ENCODE data around the gene FAM81A. TPM values are rescaled to one million over a fixed set of nuclear protein-coding genes. Genes with fewer than 3 reads are reported as not detected.

FAM81A gene
- total RNA-seq = 10 to 100 TPM in 1 of 2 donors, 1 to 10 TPM in 1; 5.7 to 19.4 TPM
- 10 to 100 TPM; 23.9 to 24.8 TPM for polyA plus RNA-seq (ENCODE audit: insufficient read length in 2 of 2)
- long read RNA-seq, donor 1, transcript FAM81A-201 (9 exons, 3,465 nt) = major isoform, 6 of 7 reads
- long read RNA-seq, donor 1, partial matches to known transcripts = 0 of 7 reads
- long read RNA-seq, donor 1, other reads (novel, unspliced or antisense) = 0 of 7 reads
- long read RNA-seq, donor 2, partial matches to known transcripts = 0 of 4 reads
- long read RNA-seq, donor 2, other reads (novel, unspliced or antisense) = 0 of 4 reads
- long read RNA-seq, donor 3, partial matches to known transcripts = 0 of 1 reads
- long read RNA-seq, donor 3, other reads (novel, unspliced or antisense) = 0 of 1 reads
- long read RNA-seq, donor 4 = 0 reads

DNA sequence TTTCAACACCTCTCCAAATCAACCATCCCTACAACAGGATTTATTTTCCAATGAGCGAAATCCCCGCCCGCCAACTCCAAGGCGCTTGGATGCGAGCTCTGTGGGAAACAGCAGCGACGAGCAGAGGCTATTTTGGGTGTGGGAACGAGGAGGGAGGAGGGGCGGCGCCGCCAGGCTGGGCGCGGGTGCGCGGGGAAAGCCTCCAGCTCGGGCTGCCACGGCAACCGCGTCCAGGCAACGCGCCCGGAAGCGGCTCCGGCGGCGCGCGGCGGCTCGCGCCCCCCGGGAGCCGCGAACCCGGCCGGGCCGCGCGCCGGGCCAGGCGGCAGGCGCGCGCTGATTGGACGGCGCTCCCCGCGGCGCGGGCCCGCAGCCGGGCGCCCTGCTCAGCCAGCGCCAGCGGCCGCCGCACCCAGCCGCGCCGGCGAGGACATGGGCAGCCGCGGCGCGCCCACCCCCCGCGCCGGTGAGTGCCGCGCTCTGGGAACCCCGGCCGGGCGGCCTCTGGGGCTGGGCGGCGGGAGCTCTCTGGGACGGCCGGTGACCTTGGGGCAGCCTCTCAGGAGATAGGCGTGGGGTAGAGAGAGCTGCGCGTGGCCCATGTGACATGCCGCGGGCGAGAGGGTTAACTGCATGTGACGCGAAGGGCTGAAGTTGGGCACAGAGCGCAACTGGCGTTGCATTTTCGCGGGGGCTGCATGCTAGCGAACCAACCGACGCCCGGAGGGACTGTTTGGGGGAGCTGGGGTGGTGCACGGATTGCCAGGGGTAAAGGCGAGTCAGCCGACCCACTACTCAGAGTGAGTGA, at the start of gene FAM81A:
Gene FAM81A, plus strand, starts transcription at position 370 of the 808 bp plus-strand sequence. CDS start 20,441 bp downstream, outside the sequence.
- peak within 1 kb of the TSS; percentile 64 for H3K4me3 ChIP-seq (ENCODE audit: low read depth, low read length)
- peaks cover 4% of the 10 kb centered on the region for H3K27me3 ChIP-seq (ENCODE audit: control insufficient read depth, insufficient read depth, low read length)
- H3K36me3 ChIP-seq (ENCODE audit: control insufficient read depth, insufficient read depth, low read length) = peaks cover 4% of the 10 kb centered on the region
- peak; percentile 49 to 96 (median 80) for DNase-seq (ENCODE audit: low read depth in 4 of 6, low spot score in 6 of 6)
- WGBS (ENCODE audit: insufficient coverage) = under 1% methylated on average over 93 of the region's 96 CpGs
- no peaks in the 10 kb centered on the region for H3K9me3 ChIP-seq (ENCODE audit: control insufficient read depth, insufficient read depth, low read length)
- peaks cover 12% of the 10 kb centered on the region for H3K4me1 ChIP-seq (ENCODE audit: control insufficient read depth, insufficient read depth, low read length)
- H3K27ac ChIP-seq (ENCODE audit: low read depth, low read length) = no peak within 1 kb of the TSS

DNA sequence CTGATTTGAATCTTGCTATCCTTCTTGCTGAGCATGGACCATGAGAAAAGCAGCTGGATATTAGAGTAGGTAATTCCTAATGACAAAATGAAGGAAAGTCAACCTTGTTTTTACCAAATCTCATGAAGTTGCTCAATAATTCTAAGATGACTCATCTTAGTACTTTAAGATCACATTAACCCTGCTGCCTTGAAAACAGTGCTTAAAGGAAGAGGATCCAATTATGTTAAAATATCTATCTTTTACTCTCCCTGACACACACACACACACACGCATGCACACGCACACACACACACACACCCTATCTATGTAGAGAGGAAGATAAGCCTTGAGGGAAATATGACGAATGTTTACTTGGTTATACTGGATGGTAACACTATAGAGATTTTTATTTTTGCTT, 49.3 kb upstream of the FAM81A start:
- Histone ChIP-seq H3K9me3 (ENCODE audit: control insufficient read depth, insufficient read depth, low read length) (no peaks in the 10 kb centered on the region), H3K36me3 (ENCODE audit: control insufficient read depth, insufficient read depth, low read length) (no peaks in the 10 kb centered on the region), H3K4me3 (ENCODE audit: low read depth, low read length) (no peak overlapping the region), H3K4me1 (ENCODE audit: control insufficient read depth, insufficient read depth, low read length) (no peaks in the 10 kb centered on the region), H3K27me3 (ENCODE audit: control insufficient read depth, insufficient read depth, low read length) (no peaks in the 10 kb centered on the region), H3K27ac (ENCODE audit: low read depth, low read length) (no peak overlapping the region)
- no CpG with 5 or more reads among the region's 3 CpGs for WGBS (ENCODE audit: insufficient coverage)
- no peak for DNase-seq (ENCODE audit: low read depth in 4 of 6, low spot score in 6 of 6)

DNA sequence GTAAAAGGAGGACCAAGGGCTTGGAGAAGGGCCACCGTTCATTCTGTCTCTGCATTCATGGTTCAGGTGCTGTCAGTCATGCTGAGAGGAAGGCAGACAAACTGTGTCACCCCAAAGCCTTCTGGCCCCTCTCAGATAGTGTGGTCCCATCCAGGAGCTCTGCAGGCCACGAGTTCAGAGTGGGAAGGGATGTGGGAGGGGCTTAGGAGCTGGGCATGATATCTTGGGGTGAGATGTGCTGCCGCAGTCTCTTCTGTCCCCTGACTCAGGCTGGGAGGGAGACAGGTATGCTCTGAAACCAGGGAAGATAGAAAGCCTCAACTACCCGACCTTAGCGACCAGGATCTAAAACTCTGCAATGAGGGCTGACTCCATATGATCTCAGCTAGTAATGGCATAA, 45.7 kb upstream of the FAM81A start:
- no peaks in the 10 kb centered on the region for H3K36me3 ChIP-seq (ENCODE audit: control insufficient read depth, insufficient read depth, low read length)
- no peak for DNase-seq (ENCODE audit: low read depth in 4 of 6, low spot score in 6 of 6)
- no peak overlapping the region for H3K4me3 ChIP-seq (ENCODE audit: low read depth, low read length)

DNA sequence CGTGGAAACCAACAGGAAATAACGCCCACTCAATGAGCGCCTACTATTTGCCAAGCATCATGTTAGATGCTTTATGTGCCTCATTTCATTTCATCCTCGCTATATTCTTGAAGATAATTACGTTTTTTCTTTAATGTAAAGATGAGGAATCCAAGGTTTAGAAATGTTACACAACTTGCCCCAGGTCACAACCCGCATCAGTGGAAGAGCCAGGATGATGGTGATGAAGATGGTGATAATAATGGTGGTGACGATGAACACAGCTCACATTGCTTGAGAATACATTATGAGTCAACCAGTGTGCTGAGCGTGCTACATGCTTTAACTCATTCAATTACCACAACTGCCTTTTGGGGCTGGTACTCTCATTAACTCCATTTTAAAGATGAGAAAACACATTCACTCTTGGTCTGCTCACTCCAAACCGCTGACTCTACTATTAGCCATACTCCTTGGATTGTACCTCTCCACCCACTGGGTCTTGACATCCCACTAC, 43.8 kb upstream of the FAM81A start:
- no peak for DNase-seq (ENCODE audit: low read depth in 4 of 6, low spot score in 6 of 6)
- H3K36me3 ChIP-seq (ENCODE audit: control insufficient read depth, insufficient read depth, low read length) = no peaks in the 10 kb centered on the region

More for the DNA sequence above, 45.7 kb upstream of the FAM81A start:
- 71% methylated on average over 4 of the region's 5 CpGs for WGBS (ENCODE audit: insufficient coverage)
- H3K27ac ChIP-seq (ENCODE audit: low read depth, low read length) = no peak overlapping the region
- no peaks in the 10 kb centered on the region for H3K4me1 ChIP-seq (ENCODE audit: control insufficient read depth, insufficient read depth, low read length)
- no peaks in the 10 kb centered on the region for H3K27me3 ChIP-seq (ENCODE audit: control insufficient read depth, insufficient read depth, low read length)
- no peaks in the 10 kb centered on the region for H3K9me3 ChIP-seq (ENCODE audit: control insufficient read depth, insufficient read depth, low read length)

DNA sequence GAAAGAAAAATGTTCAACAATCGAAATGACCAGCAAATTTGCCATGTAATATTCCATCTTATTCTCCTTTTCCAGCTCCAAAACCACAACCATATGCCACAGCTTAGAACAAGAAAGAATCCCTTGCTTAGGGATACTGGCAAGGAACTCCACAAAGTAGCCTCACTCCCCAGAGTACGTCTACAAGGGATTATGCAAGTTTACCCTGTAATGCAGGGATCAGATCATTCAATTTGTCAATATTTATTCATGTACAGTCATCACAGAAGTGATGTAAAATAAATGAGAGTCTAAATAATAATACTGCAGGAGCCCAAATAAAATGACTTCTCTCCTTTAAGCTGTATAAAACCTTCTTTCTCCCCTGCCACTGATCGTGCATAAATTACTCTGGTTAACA, 41.8 kb upstream of the FAM81A start:
- no peaks in the 10 kb centered on the region for H3K9me3 ChIP-seq (ENCODE audit: control insufficient read depth, insufficient read depth, low read length)
- no peak overlapping the region for H3K27ac ChIP-seq (ENCODE audit: low read depth, low read length)
- no peaks in the 10 kb centered on the region for H3K27me3 ChIP-seq (ENCODE audit: control insufficient read depth, insufficient read depth, low read length)
- H3K4me1 ChIP-seq (ENCODE audit: control insufficient read depth, insufficient read depth, low read length) = peaks cover 7% of the 10 kb centered on the region
- no peak overlapping the region for H3K4me3 ChIP-seq (ENCODE audit: low read depth, low read length)
- DNase-seq (ENCODE audit: low read depth in 4 of 6, low spot score in 6 of 6) = no peak
- H3K36me3 ChIP-seq (ENCODE audit: control insufficient read depth, insufficient read depth, low read length) = no peaks in the 10 kb centered on the region
- WGBS (ENCODE audit: insufficient coverage) = 82% methylated on average over 2 of the region's 3 CpGs

More for the DNA sequence above, 43.8 kb upstream of the FAM81A start:
- no peaks in the 10 kb centered on the region for H3K4me1 ChIP-seq (ENCODE audit: control insufficient read depth, insufficient read depth, low read length)
- no peak overlapping the region for H3K4me3 ChIP-seq (ENCODE audit: low read depth, low read length)
- no peaks in the 10 kb centered on the region for H3K9me3 ChIP-seq (ENCODE audit: control insufficient read depth, insufficient read depth, low read length)
- no peak overlapping the region for H3K27ac ChIP-seq (ENCODE audit: low read depth, low read length)
- H3K27me3 ChIP-seq (ENCODE audit: control insufficient read depth, insufficient read depth, low read length) = no peaks in the 10 kb centered on the region
- WGBS (ENCODE audit: insufficient coverage) = 98% methylated on average over 4 of the region's 9 CpGs

DNA sequence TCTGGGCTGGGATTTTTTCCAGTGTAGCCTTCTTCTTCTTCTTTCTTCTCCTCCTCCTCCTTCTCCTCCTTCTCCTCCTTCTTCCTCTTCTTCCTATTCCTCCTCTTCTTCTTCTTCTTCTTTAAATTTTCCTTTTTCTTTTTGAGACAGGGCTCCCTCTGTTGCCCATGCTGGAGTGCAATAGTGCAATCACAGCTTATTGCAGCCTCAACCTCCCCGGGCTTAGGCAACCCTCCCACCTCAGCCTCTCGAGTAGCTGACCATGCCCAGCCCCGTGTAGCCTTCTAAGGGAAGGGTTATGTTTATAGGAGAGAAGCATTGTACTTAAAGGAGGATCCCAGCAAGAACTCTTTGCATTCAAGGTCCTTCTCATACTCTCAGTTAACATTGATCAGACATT, 41.3 kb upstream of the FAM81A start:
- Histone ChIP-seq H3K4me1 (ENCODE audit: control insufficient read depth, insufficient read depth, low read length) (peaks cover 7% of the 10 kb centered on the region), H3K36me3 (ENCODE audit: control insufficient read depth, insufficient read depth, low read length) (no peaks in the 10 kb centered on the region), H3K27ac (ENCODE audit: low read depth, low read length) (no peak overlapping the region), H3K9me3 (ENCODE audit: control insufficient read depth, insufficient read depth, low read length) (no peaks in the 10 kb centered on the region), H3K27me3 (ENCODE audit: control insufficient read depth, insufficient read depth, low read length) (no peaks in the 10 kb centered on the region), H3K4me3 (ENCODE audit: low read depth, low read length) (no peak overlapping the region)
- no CpG with 5 or more reads among the region's 3 CpGs for WGBS (ENCODE audit: insufficient coverage)
- no peak for DNase-seq (ENCODE audit: low read depth in 4 of 6, low spot score in 6 of 6)

DNA sequence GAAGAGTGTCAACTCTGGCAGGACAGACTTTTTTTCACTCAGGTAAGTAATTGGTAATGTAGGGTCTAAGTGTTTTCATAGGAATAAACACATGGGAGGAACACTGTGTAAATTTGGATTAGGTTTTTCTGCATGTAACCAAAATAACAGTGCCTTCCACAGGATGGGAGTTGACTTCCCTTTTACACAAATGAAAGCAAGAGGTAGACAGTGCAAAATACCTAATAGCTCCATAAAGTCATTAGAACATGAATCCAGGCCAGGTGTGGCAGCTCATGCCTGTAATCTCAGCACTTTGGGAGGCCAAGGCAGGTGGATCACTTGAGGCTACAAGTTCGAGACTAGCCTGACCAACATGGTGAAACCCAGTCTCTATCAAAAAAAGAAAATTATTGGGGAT, 39.8 kb upstream of the FAM81A start:
- WGBS (ENCODE audit: insufficient coverage) = 100% methylated on average over 1 of the region's 1 CpG
- no peak for DNase-seq (ENCODE audit: low read depth in 4 of 6, low spot score in 6 of 6)
- no peak overlapping the region for H3K27ac ChIP-seq (ENCODE audit: low read depth, low read length)
- H3K27me3 ChIP-seq (ENCODE audit: control insufficient read depth, insufficient read depth, low read length) = no peaks in the 10 kb centered on the region
- no peaks in the 10 kb centered on the region for H3K9me3 ChIP-seq (ENCODE audit: control insufficient read depth, insufficient read depth, low read length)
- no peaks in the 10 kb centered on the region for H3K36me3 ChIP-seq (ENCODE audit: control insufficient read depth, insufficient read depth, low read length)
- no peak overlapping the region for H3K4me3 ChIP-seq (ENCODE audit: low read depth, low read length)
- peaks cover 11% of the 10 kb centered on the region for H3K4me1 ChIP-seq (ENCODE audit: control insufficient read depth, insufficient read depth, low read length)

DNA sequence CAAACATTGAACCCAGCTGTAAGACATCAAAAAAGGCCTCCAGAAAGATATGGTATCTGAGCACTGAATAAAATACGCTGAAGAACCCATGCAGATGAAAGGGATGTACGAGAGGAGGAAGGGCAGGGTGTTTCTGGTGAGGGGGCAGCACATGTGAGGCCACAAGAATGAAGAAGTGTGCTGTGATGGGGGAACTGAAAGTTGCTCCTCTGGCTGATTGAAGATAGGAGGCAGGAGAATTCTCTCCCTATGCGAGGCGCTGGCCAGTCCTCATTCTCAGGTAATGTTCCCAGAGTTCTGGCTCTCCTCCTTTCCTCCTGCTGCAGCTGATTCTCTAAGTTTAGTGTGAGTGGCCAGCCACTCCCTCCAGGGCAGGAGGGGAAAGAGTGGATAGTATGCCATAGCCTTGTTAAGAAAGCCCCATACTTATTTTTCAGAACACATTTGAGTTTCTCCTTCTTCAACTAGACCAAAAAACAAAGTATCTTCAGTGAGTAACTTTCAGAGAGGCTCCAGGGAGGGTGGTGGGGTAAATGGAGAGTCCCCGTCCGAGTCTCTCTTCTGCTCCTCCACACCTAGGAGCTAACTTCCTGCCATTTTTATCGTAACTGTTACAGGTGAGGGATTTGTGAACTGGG, 38.4 kb upstream of the FAM81A start:
- Histone ChIP-seq H3K27me3 (ENCODE audit: control insufficient read depth, insufficient read depth, low read length) (no peaks in the 10 kb centered on the region), H3K4me3 (ENCODE audit: low read depth, low read length) (no peak overlapping the region), H3K27ac (ENCODE audit: low read depth, low read length) (no peak overlapping the region), H3K4me1 (ENCODE audit: control insufficient read depth, insufficient read depth, low read length) (peaks cover 11% of the 10 kb centered on the region), H3K9me3 (ENCODE audit: control insufficient read depth, insufficient read depth, low read length) (no peaks in the 10 kb centered on the region), H3K36me3 (ENCODE audit: control insufficient read depth, insufficient read depth, low read length) (no peaks in the 10 kb centered on the region)
- WGBS (ENCODE audit: insufficient coverage) = 72% methylated on average over 2 of the region's 7 CpGs
- DNase-seq (ENCODE audit: low read depth in 4 of 6, low spot score in 6 of 6) = no peak

DNA sequence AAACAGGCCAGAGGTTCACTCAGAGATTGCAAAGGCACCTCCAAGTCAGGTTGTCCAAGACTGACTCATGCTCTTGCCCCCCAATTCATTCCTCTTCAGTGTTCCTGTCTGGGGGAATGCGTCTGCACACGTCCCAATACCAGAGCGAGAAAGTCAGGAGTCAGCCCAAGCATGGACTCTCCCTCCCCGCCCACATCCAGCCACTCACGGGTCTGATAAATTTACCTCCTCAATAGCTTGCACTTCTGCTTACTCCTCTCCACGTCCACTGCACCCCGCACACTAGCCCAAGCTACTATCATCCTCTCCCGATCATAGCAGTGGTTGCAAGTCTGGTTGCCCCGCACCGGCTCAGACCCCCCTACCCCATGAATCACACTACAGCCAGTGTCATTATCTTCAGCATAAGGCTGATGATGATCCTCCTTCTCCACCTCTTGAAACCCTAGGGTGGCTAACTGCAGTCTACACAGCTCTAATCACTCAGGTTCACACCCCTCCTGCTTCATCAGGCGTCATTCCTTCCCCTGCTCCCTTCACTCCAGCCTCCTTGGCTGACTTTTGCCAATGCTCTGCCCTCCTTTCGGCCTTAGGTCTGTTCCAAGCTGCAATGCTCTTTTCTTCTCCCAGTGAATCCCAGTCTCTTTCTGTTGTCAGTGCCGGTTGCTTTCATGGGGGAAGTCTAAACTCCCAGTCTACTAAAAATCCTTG, 37.7 kb upstream of the FAM81A start:
- Histone ChIP-seq H3K4me3 (ENCODE audit: low read depth, low read length) (no peak overlapping the region), H3K27me3 (ENCODE audit: control insufficient read depth, insufficient read depth, low read length) (no peaks in the 10 kb centered on the region), H3K4me1 (ENCODE audit: control insufficient read depth, insufficient read depth, low read length) (peaks cover 11% of the 10 kb centered on the region), H3K9me3 (ENCODE audit: control insufficient read depth, insufficient read depth, low read length) (no peaks in the 10 kb centered on the region), H3K27ac (ENCODE audit: low read depth, low read length) (no peak overlapping the region), H3K36me3 (ENCODE audit: control insufficient read depth, insufficient read depth, low read length) (no peaks in the 10 kb centered on the region)
- DNase-seq (ENCODE audit: low read depth in 4 of 6, low spot score in 6 of 6) = no peak
- 82% methylated on average over 12 of the region's 13 CpGs for WGBS (ENCODE audit: insufficient coverage)
